HCEC 1CT (cell line): ENCODE measurements around the gene ARHGAP26.
A peak's percentile ranks its signal among the peaks of the same experiment; 100 is the strongest.
"Not testable (repeated sequence)": the region's sequence is repeated elsewhere in the genome, so short reads cannot be mapped to it uniquely, and the experiment has no call there.

Experiments
- DNase-seq: peaks from one replicate; pipeline ENCODE4 v3.0.0-alpha.2; 2017

The ARHGAP26 gene

GRCh38 chr5:143108498-143109128 lies 338.4 kb downstream of the ARHGAP26 start:
- no peak for DNase-seq

GRCh38 chr5:143110591-143110990 lies 340.4 kb downstream of the ARHGAP26 start:
- DNase-seq = peak; percentile 23

- DNase-seq = no peak
Observed at GRCh38 chr5:143111799-143112198, 341.6 kb downstream of the ARHGAP26 start.

- DNase-seq = no peak
Observed at GRCh38 chr5:143113461-143113860, 343.3 kb downstream of the ARHGAP26 start.

GRCh38 chr5:143114481-143114880 lies 344.3 kb downstream of the ARHGAP26 start:
- DNase-seq = no peak

- no peak for DNase-seq
Observed at GRCh38 chr5:143115381-143115780, 345.2 kb downstream of the ARHGAP26 start.

- no peak for DNase-seq
Observed at GRCh38 chr5:143116814-143117213, 346.6 kb downstream of the ARHGAP26 start.

GRCh38 chr5:143117821-143118220 lies 347.6 kb downstream of the ARHGAP26 start:
- no peak for DNase-seq

- DNase-seq = no peak
Observed at GRCh38 chr5:143118222-143118621, 348.0 kb downstream of the ARHGAP26 start.

- not testable (repeated sequence) for DNase-seq
Observed at GRCh38 chr5:143118818-143119217, 348.6 kb downstream of the ARHGAP26 start.

GRCh38 chr5:143119291-143119769 lies 349.2 kb downstream of the ARHGAP26 start:
- DNase-seq = no peak

- peak; percentile 17 for DNase-seq
Observed at GRCh38 chr5:143119881-143120341, 349.7 kb downstream of the ARHGAP26 start.

GRCh38 chr5:143120460-143121134 lies 350.4 kb downstream of the ARHGAP26 start:
- DNase-seq = no peak

GRCh38 chr5:143121135-143121475 lies 350.9 kb downstream of the ARHGAP26 start:
- no peak for DNase-seq

- no peak for DNase-seq
Observed at GRCh38 chr5:143124593-143124992, 354.4 kb downstream of the ARHGAP26 start.

- DNase-seq = no peak
Observed at GRCh38 chr5:143126174-143127019, 356.2 kb downstream of the ARHGAP26 start.

- no peak for DNase-seq
Observed at GRCh38 chr5:143128412-143129071, 358.4 kb downstream of the ARHGAP26 start.

- no peak for DNase-seq
Observed at GRCh38 chr5:143129203-143129602, 359.0 kb downstream of the ARHGAP26 start.

GRCh38 chr5:143129910-143130612 lies 359.9 kb downstream of the ARHGAP26 start:
- no peak for DNase-seq

GRCh38 chr5:143130613-143131305 lies 360.6 kb downstream of the ARHGAP26 start:
- no peak for DNase-seq

- no peak for DNase-seq
Observed at GRCh38 chr5:143131972-143132371, 361.8 kb downstream of the ARHGAP26 start.

- DNase-seq = no peak
Observed at GRCh38 chr5:143132739-143133138, 362.6 kb downstream of the ARHGAP26 start.
